ENCODE data around the gene HACD3.
"Not testable (repeated sequence)": the region's sequence is repeated elsewhere in the genome, so short reads cannot be mapped to it uniquely, and the experiment has no call there.

HACD3 gene, protein sequence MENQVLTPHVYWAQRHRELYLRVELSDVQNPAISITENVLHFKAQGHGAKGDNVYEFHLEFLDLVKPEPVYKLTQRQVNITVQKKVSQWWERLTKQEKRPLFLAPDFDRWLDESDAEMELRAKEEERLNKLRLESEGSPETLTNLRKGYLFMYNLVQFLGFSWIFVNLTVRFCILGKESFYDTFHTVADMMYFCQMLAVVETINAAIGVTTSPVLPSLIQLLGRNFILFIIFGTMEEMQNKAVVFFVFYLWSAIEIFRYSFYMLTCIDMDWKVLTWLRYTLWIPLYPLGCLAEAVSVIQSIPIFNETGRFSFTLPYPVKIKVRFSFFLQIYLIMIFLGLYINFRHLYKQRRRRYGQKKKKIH

DNA sequence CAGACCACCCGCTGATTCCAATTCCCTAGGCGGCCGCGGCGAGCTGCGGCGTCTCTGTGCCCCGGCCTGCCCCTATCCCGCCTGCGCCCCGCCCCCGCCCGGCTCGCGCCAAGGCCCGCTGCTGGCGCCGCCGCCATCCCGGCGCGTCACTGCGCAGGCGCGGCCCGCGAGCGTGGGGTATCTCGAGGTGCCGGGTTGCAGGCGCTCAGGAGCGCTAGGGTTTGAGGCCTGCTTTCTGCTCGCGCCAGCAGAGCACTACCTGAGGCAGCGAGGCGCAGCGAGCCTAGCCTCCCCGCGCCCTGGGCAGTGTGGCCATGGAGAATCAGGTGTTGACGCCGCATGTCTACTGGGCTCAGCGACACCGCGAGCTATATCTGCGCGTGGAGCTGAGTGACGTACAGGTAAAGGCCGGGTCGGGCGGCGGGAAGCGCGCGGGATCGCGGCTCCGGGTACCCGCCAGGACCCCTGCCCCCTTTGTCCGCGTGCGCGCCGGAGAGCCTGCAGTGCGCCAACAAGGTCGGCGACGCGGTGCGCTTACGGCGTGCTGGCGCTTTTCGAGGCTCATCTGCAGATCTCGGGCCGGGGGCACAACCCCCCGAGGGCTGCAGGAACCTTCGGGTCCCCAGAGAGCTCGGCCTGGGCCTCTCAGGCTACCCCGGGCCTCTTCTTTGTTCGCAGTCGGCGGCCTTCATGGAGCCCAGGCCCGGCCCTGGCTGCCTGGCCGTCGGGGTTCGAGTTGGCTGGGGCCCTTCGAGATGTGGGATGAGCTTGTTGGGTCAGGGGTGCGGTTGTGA lies at the start of gene HACD3:
TSS of gene HACD3 (plus strand) at position 146 of the 794 bp plus-strand sequence. CDS start at position 315, 169 bp downstream.
- no peak for FAIRE-seq

DNA sequence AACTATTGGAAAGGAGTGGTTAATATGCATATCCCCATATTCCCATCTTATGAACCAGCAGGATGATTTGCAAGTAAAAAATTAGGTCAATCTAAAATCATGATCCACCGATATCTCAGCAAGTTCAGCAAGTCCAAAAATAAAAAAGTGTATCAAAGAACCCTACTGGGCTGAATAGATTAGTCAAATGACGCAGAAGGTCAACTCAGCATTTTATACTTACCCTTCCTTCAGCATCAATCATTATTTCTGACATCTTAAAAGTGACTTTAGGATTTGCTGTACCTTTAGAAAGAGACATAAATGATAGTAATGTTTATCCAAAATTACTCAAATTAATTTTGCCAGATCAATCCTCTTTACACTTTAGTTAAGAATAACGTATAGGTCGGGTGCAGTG lies 45.4 kb upstream of the HACD3 start:
- FAIRE-seq, result no peak

DNA sequence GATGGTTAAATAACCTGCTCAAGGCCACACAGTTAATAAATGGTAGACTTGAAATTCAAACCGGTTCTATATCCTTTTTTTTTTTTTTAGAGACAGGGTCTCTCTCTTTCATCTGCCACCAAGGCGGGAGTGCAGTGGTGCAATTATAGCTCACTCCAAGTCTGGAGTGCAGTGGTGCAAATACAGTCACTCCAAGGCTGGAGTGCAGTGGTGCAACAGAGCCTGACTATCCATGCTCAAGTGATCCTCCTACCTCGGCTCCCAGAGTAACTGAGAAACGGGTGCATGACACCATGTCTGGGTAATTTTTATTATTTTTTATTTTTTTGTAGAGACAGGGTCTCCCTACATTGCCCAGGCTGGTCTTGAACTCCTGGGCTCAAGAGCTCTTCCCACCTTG lies 36.2 kb upstream of the HACD3 start:
- FAIRE-seq, result no peak

DNA sequence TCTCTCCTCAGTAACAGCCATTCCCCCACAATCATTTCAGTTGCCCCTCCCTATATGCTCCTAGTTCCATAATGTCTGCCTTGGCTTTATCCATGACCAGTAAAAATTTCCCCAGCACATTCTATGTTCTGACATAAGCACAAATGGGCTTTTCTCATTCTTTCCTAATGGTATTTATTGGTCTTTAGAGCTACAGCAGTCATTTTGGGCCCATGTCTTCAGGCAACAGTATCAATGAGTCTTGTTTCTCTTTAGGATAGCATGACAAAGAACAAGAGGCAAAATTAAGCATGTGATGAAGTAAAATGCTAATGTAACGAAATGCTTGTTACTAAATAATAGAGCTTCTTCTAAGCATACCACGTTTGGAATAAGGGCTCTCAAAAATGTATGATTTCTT lies 20.9 kb upstream of the HACD3 start:
- FAIRE-seq, result no peak

DNA sequence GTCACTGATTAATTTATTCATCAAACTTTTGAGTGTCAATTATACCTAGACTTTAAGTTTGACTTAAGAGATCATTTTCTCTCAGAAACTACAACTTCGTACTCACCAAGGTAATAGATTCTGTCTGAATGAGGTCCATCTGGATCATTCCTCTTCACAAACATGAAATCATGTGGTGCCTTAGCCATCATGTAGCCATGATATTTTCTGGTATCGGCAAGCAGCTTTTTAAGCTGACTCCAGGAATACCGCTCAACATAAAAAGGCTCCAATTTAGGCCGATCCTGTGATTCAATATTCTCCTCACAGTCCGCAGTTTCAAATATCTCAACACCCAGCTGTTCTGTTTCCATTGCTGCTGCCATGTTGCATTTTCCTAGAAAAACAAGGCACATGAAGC lies 18.1 kb upstream of the HACD3 start:
- no peak for FAIRE-seq

DNA sequence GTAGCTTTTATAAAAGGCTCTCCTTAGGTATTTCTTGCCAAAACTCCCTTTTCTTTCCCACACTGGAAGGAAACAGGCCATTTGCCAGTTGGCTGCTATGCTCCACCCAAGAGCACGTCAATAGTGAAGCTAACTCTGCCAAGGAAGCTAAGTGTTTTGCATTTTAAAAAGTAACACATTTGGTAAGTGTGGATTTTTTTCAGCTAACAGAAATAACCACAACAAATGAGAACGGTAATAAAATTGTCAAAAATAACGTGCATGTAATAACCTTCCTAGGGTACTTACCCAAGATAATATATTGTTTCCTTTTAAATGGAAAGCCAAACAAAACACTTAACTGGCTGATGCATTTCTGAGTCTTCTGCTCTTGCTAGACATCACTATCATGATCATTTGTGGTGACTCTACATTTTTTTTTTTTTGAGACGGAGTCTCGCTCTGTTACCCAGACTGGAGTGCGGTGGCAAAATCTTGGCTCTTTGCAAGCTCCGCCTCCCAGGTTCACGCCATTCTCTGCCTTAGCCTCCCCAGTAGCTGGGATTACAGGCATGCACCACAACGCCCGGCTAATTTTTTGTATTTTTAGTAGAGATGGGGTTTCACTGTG lies 17.4 kb upstream of the HACD3 start:
- FAIRE-seq, result no peak

DNA sequence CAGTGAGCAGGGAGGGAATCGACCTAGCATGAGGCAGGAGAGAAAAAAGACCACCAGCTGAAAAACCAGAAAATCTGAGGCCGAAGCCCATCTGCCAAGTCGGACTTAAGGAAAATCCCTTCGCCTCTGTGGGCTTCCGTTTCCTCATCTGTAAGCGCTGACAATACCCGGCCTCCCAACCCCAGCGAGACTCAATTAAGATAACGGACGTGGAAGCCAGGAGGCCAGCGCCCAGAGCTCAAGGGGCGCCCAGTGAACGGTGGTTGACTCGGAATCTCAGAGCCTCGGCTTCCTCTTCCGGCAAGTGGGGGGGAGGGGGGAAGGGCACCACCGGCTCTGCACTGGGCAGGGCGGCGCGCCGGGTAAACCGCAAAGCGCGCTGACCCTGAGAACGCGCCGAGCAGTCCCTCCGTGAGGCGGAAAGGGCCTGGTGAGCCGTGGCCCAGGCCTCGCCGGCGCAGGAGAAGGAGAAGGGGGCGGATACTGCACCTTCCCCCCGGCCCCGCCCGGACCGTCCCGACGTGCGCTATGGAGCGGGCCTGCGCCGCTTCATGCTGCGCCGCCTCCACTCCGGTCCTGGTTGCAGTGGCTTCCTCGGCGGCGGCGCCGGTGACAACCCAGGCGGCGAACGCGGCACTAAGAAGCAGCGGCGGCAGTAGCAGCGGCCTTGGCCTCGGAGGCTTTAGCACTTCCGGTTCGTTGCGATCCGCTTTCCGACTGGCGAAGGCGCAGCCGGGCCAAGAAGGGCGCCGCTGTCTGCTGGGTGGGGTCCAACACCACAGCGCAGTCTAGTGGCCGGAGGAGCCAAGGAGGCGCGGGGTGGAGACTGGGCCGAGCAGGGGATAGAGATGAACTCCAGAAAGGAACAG lies 13.0 kb upstream of the HACD3 start, which contains the start of gene DPP8:
TSS of gene DPP8 (minus strand) at position 693 of the 869 bp plus-strand sequence. CDS start 5,136 bp downstream, outside the sequence.
- peak; percentile 11 for FAIRE-seq

DNA sequence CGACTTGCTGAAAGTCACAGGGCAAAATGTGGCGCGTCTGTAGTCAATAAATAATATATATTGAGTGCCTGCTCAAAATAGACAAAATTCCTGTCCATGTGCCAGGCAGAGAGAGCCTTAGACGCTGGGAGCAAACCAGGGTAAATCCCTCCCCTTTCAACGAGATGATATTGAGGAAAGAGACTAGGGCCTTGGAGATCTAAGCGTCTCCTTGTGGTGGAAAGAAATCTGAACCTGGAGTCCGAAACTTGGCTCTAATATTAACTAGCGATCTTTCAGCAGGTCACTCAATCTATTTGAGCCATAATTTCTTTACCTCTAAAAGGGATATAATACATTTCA lies 12.4 kb upstream of the HACD3 start:
- FAIRE-seq, result no peak

DNA sequence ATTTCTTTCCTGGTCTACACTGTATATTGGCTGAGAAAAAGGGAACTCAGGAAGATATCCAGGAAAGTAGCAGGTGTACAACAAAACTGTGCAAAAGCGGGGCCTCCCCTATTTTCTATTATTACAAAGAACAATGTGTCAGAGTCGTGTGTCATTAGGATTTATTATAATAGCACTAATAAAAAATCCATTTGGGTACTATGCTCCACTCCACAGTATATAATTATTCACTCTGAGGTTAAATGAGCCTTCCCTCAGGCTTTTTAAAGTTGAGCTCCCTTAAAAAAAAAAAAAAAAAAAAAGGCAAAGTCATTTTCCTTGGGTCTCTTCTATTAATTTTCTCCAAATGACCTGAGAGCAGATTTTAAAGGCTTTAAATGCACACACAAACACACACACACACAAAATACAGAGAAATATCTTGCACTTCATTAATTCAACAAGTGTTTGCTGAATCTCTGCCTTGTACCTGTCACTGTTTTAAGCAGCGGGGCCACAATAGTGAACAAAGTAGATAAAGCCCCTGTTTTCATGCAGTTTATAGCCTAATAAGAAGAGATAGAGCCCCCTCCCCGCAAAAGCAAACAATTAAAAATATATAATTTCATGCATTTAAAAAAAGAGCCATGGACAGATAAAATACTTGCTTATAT lies 11.5 kb upstream of the HACD3 start:
- no peak for FAIRE-seq

DNA sequence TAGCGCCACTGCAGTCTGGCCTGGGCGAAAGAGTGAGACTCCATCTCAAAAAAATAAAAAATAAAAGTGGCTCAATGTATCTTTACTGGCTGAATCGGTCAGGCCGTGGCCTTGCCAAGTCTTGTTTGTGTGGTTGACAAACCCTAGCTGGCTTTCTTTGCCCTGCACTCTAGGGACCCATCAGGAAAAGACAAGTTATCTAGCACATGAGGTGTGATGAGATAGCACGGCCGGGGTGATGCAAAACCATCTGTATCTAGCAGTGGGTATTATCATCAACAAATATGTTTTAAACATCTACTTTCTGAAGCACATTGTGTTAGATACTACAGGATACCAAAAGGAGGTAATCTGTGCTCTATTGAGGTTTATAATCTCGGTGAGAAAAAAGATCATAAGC lies 8.9 kb upstream of the HACD3 start:
- no peak for FAIRE-seq

DNA sequence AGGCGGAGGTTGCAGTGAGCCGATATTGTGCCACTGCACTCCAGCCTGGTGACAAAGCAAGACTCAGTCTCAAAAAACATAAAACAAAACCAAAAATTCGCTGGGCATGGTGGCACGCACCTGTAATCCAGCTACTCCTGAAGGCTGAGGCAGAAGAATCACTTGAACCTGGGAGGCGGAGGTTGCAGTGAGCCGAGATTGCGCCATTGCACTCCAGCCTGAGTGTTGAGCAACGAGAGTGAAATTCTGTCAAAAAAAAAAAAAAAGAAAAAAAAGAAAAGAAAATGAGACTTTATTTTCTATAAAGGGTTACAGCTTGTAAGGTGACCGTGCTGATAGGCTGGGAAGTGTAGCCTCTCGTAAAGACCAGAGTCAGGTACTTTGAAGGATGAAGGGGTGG lies 6.0 kb upstream of the HACD3 start:
- no peak for FAIRE-seq

DNA sequence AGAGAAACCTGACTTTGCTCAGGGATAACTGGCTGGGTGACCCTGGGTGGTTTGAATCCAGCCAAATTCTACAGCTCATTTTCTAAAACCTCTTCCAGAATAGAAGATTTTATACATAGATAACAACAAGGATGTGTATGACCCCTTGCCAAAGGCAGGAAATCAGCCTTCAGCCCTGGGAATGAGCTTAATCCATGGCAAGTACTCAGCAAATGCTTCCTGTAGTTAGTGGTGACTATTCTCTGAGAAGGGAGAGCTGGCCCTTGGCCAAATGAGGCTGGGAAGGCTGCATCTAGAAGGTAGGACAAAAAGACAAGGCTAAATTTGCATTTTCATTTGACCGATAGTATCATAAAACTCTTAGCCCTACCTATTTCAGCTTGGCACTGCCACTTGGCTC lies 4.6 kb upstream of the HACD3 start:
- no peak for FAIRE-seq

DNA sequence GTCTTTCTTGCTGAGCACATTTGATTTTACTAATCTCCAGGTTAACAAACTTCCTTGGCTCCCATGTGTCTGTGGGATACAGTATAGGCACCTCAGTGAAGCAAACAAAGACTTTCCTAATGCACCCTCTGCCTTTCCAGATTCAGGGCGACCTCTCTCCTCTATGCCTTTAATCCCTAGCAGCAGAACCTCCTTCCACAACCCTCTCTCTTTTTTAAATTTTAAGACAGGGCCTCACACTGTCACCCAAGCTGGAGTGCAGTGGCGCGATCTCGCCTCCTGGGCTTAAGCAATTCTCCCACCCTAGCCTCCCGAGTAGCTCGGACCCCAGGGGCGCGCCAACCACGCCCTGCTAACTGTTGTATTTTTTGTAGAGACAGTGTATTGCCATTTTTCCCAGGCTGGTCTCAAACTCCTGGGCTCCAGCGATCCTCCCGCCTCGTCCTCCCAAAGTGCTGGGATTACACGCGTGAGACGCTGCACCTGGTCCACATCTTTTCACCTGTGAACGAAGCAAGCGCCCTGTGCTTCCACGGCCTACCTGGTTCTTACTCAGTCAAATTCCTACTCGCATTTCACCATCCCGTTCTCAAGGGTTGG lies 1.7 kb upstream of the HACD3 start:
- no peak for FAIRE-seq

DNA sequence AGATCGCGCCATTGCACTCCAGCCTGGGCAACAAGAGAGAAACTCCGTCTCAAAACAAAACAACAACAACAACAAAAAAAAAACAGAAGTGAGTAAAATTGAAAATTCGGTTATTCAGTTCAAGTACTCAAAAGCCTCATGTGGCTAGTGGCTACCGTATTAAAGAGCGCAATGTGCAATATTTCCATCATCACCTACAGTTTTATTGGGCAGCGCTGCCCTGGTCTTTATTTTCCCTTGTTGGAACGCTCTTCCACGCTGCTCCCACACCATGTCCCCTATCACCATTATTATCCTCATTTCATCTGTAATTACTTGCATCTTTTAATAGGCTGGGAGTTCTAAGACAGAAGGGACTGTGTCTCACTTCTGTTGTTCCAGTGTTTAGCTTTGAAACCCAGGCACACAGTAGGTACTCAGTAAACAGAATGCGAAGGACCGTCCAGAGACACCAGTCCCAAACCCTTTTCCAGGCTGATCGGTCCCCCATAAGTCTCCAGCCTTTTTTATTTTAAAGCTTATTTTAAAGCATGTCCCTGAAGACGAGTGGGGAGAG lies 423 bp upstream of the HACD3 start:
- FAIRE-seq, result no peak

DNA sequence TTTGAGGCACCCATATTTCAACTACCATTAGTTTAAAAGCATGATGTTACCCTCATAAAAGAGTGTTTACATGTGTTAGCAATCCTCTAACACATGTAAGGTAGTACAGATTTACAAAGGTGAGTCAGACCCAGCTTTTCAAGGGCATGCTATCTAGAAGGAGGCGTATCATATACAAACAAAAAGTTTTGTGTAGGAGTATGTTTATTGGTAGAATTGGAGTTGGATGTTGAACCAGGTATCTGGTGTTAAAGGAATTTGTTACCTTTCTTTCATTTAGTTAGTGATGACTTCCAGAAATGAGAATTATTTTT lies 2.4 kb downstream of the HACD3 start:
- no peak for FAIRE-seq

DNA sequence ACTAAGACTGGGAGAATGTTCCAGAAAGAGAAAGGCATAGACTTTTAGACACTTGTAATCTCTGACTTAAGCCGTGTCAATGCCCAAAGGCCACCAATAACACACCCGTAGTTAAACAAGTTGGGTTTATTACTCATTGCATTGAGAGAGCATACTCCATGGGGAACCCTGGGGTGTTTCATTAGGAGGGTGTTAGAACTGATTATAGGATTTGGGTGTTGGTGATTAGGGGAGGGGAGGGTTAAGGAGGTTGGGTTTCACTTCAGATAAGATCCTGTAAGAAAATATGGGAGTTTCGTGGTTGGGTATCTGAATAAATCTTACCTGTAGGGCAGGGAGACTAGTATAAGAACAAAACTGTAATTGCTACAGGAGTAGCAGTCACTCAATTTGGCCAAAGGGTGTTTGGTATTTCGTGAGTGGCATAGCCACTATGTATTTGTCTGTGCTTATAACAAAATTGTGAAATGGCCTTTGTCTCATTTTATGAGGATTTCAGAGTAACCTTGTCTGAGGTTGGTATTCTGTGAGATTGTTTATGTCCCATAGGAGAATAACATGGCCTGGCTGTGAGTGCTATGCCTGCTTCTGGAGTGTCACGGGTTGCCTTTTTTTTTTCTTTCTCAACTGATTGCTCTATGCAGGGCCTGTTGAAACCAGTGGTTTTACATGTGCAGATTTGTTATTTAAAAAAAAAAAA lies 2.9 kb downstream of the HACD3 start:
- no peak for FAIRE-seq

DNA sequence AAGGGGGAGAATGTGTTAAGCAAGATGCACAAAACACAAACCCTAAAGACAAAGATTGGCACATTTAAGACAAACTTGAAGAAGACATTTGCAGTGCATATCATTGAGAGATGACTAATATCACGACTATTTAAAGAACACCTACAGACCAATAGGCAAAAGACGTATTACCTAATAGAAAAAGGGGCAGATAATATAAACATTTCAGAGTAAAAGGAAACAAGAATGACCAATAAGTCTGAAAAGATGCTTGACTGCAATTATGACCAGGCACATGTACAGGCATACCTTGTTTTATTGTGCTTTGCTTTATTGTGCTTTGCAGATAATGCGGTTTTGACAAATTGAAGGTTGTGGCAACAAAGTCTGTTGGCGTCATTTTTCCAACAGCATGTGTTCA lies 4.9 kb downstream of the HACD3 start:
- FAIRE-seq, result no peak

DNA sequence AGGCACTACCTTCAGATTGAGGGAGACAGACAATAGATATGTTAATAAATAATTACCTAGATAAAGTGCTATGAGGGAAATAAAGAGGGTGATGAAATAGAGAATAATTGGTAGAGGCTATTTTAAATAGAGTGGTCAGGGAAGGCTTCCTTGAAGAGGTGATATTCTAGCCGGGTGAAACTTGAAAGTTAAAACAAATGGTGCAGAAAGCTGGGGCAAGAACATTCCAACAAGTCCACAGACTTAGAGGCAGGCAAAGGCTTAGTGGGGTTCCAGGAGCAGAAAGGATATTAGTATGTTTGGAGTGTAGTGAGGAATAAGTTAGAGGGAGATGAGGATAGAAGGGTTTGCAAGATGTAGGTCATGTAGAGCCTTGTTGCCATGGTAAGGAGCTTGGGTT lies 10.1 kb downstream of the HACD3 start:
- no peak for FAIRE-seq

DNA sequence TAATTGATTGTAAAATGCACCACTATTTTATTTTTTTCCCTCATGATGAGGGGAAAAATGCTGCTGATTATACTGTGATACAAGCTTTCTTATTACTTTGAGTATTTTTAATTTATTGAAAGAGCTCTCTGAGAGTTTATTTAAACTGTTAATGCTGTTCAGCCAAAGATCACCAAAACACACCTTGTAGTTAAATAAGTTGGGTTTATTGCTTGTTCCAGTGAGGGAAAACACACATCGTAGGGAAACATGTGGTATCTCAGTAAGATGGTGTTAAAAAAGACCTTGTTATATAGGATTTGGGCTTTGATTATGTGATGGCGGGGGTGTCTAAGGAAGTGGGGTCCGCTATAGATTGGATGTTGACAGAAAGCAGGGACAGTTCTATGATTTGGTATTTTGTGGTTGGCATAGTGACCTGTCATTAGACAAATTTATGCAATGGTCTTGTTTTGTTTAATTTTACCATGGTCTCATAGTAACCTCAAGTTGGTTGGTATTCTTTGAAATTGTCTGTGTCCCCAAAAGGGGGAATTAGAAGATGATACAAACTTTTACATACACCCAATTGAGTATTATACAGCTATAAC lies 11.1 kb downstream of the HACD3 start:
- FAIRE-seq, result no peak

DNA sequence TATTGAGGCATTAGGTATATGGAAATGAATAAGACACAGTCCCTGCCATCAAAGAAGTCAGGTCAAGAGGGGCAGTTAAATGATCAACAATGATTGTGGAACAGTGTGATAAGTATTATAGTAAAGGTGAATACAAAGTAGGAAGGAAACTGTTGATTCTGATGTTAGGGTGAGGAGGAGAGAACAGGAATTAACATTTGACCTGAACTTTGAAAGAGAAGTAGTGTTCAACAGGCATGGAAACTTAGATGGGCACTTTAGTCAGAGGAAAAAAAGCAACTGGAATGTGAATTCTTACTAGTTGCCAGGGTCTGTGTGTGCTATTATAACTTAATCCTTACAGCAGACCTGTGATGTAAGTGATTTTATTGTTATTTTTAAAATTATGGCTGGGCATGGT lies 17.6 kb downstream of the HACD3 start:
- no peak for FAIRE-seq

DNA sequence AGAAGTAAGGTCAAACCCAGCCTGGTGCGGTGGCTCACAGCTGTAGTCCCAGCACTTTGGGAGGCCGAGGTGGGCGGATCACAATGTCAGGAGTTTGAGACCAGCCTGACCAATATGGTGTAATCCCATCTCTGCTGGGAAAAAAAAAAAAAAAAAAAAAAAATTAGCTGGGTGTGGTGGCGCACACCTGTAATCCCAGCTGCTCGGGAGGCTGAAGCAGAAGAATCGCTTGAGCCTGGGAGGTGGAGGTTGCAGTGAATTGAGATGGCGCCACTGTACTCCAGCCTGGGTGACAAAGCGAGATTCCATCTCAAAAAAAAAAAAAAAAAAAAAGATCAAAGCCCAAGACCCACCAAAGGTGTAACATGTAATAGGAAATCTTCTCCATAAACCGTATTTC lies 19.0 kb downstream of the HACD3 start:
- not testable (repeated sequence) for FAIRE-seq
